Gastrocnemius medialis (tissue), 4 donors: ENCODE results near the gene ZNF682.
"Not testable (repeated sequence)": the region's sequence is repeated elsewhere in the genome, so short reads cannot be mapped to it uniquely, and the experiment has no call there.

ENCODE experiments used
- CTCF ChIP-seq, 5 experiments: fragments of 450-650 bp in 3 of 5; fragments of 200-600 bp in 2 of 5; sonication (generic) in 2 of 5; IDR thresholded peaks in 4 of 5; conservative IDR thresholded peaks in 1 of 5; 1 replicate in 4 of 5; 2 replicates in 1 of 5; pipeline ENCODE4 v1.5.1; 2016 to 2019; ENCODE audit warnings: antibody characterized with exemption in 5 of 5, mild to moderate bottlenecking in 3 of 5, moderate library complexity in 3 of 5
- POLR2A ChIP-seq, 2 donors: fragments of 450-650 bp; IDR thresholded peaks; one replicate each; pipeline ENCODE4 v1.6.1; 2017; ENCODE audit warnings: antibody characterized with exemption in 2 of 2, mild to moderate bottlenecking in 2 of 2, moderate library complexity in 2 of 2

- TF ChIP-seq CTCF (IDR thresholded peaks at IDR 0.05 in 4 of 5, conservative IDR thresholded peaks at IDR 0.05 in 1 of 5); POLR2A (IDR thresholded peaks at IDR 0.05): not testable (repeated sequence)
Observed at GRCh38 chr19:20082232-20082833, 43.0 kb upstream of the ZNF682 start.
